Adrenal gland (tissue), 5 donors: ENCODE measurements around the gene GRN.

ENCODE experiments used
- CTCF ChIP-seq, 6 experiments: fragments of 450-650 bp in 4 of 6; fragments of 200-600 bp in 2 of 6; sonication (generic) in 1 of 6; IDR thresholded peaks; 1 replicate in 5 of 6; 2 replicates in 1 of 6; pipeline versions ENCODE4 v1.5.1 to v1.8.0; 2016 to 2021; ENCODE audit warnings: antibody characterized with exemption in 6 of 6, mild to moderate bottlenecking in 2 of 6, moderate library complexity in 1 of 6
- POLR2A ChIP-seq, 2 donors: fragments of 450-650 bp; IDR thresholded peaks; one replicate each; pipeline ENCODE4 v1.6.1; 2017; ENCODE audit warnings: antibody characterized with exemption in 2 of 2, mild to moderate bottlenecking in 2 of 2, moderate library complexity in 1 of 2
- donor health status: DM: no; HTN: no; CAD: no.

DNA sequence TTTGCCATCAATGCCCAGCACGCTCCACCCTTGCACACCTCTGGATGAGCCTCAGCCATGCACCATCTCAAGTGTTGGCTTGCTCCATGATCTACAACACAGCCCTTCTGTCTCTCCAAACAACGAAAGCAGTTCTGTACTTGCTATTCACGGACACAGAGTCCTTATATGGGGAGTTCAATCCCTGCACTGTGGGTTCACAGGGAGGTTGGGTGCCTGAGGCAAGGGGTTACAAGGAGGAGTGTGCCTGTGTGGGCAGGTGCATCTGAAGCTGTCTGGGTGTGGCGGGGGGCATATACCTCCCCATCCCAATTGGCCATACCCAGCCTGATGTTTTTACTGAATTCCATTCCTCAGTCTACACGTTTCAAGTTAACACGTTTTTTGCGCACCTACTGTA is 31.1 kb upstream of the GRN start:
- no peak for TF ChIP-seq POLR2A (IDR thresholded peaks at IDR 0.05)
- no peak for TF ChIP-seq CTCF (IDR thresholded peaks at IDR 0.05)
